Rectal smooth muscle tissue (tissue), 1 donor: ENCODE measurements around the gene ZNF443.
"Not testable (repeated sequence)": the region's sequence is repeated elsewhere in the genome, so short reads cannot be mapped to it uniquely, and the experiment has no call there.

Source experiments
- H3K27ac ChIP-seq: one replicate; pipeline ENCODE4 v1.7.0; 2013; ENCODE audit warnings: low read depth, low read length, inconsistent platforms
- H3K27me3 ChIP-seq: one replicate; pipeline ENCODE4 v1.7.0; 2013; ENCODE audit warnings: low read length; ENCODE audit not compliant: control insufficient read depth, insufficient read depth
- H3K36me3 ChIP-seq: one replicate; pipeline ENCODE4 v1.7.0; 2013; ENCODE audit warnings: low read length; ENCODE audit not compliant: control insufficient read depth, insufficient read depth
- H3K4me1 ChIP-seq: one replicate; pipeline ENCODE4 v1.7.0; 2013; ENCODE audit warnings: low read length; ENCODE audit not compliant: control insufficient read depth, insufficient read depth
- H3K4me3 ChIP-seq: one replicate; pipeline ENCODE4 v1.7.0; 2013; ENCODE audit warnings: low read length
- H3K9ac ChIP-seq: one replicate; pipeline ENCODE4 v1.7.0; 2013; ENCODE audit warnings: low read length

ZNF443 gene

DNA sequence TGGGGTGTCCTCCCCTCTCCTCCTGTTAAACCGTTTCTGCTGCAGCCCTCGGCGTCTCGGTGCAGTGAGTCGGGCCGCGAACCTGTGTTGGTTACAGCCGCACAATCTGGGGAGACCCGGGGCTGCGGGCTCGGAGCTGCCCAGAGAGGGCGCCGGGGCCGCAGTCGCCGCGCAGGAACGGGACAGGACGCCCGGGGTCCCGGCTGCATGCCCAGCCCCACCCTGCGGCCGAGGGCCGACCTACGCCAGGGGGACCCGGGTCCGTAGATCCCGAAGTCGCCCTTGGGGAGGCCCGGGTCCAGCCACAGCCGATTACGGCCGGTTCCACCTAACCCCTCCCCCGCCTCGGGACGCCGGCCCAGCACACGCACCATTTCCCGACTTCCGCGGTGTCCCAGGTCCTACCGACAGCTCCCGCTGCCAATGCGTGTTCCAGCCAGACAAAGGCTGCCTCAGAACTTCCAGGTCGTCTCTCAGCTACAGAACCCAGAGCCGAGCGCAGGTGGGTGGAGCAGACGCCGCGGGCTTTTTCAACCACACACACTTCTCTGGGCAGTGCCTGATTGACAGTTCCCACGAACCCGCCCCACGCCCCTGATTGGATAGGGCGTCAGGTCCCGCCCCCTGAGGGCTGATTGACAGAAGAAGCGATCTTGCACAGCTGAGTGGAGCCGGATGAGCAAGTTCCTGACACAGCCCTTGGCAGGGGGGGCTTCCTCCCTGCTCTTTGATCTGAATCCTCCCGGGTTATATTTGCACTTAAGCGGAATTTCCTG is at the start of gene ZNF443:
TSS of gene ZNF443 (minus strand) at position 481 of the 776 bp plus-strand sequence. CDS start at position 374, 107 bp downstream.
- Histone ChIP-seq H3K9ac (peak within 1 kb of the TSS; percentile 40), H3K36me3 (no peaks in the 10 kb centered on the region), H3K27ac (peak within 1 kb of the TSS; percentile 67), H3K4me1 (no peaks in the 10 kb centered on the region), H3K27me3 (no peaks in the 10 kb centered on the region), H3K4me3 (peak within 1 kb of the TSS; percentile 72)

DNA sequence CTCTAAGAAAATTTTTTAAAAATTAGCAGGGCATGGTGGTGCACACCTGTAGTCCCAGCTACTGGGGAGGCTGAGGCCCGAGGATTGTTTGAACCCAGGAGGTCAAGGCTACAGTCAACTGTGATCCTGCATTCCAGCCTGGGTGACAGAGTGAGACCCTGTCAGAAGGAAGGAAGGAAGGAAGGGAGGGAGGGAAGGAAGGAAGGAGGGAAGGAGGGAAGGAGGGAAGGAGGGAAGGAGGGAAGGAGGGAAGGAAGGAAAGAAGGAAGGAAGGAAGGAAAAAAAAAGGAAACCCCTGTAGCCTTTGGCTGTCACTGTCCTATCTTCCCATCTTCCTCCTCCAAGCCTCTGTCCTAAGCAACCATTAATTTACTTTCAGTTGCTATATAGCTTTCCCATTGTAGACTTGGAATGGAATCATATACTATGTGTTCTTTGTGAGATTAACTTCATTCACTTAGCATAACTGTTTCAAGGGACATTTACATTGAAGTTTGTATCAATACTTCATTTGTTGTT is 45.5 kb upstream of the ZNF443 start:
- H3K9ac ChIP-seq, H3K4me3 ChIP-seq, H3K4me1 ChIP-seq, H3K36me3 ChIP-seq, H3K27me3 ChIP-seq, H3K27ac ChIP-seq: not testable (repeated sequence)

DNA sequence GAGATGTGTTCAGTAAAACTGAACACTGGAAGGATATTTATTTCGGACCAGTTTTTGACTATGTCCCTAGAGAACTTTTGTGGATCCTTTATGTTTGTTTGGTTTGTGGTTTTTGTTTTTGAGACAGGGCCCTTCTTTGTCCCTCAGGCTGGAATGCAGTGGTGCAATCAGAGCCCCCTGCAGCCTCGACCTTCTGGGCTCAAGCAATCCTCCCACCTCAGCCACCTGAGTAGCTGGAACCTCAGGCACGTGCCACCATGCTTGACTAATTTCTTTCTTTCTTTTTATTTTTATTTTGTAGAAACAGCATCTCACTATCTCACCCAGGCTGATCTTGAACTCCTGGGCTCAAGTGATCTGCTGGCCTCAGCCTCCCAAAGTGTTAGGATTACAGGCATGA is 44.8 kb upstream of the ZNF443 start:
- no peaks in the 10 kb centered on the region for H3K36me3 ChIP-seq
- H3K27me3 ChIP-seq = no peaks in the 10 kb centered on the region
- H3K4me1 ChIP-seq = no peaks in the 10 kb centered on the region
- H3K27ac ChIP-seq = no peak overlapping the region
- no peak overlapping the region for H3K4me3 ChIP-seq
- no peak overlapping the region for H3K9ac ChIP-seq

GRCh38 chr19:12485052-12485416 is 44.2 kb upstream of the ZNF443 start:
- no peaks in the 10 kb centered on the region for H3K4me1 ChIP-seq
- H3K36me3 ChIP-seq = no peaks in the 10 kb centered on the region
- peak overlapping the region; percentile 64 for H3K27ac ChIP-seq
- peak overlapping the region; percentile 6 for H3K9ac ChIP-seq
- no peaks in the 10 kb centered on the region for H3K27me3 ChIP-seq
- peak overlapping the region; percentile 92 for H3K4me3 ChIP-seq

- no peaks in the 10 kb centered on the region for H3K27me3 ChIP-seq
- peak within 1 kb of the TSS; percentile 64 for H3K27ac ChIP-seq
- no peaks in the 10 kb centered on the region for H3K4me1 ChIP-seq
- no peaks in the 10 kb centered on the region for H3K36me3 ChIP-seq
- H3K4me3 ChIP-seq = peak within 1 kb of the TSS; percentile 92
- H3K9ac ChIP-seq = peak within 1 kb of the TSS; percentile 85
These were observed 43.7 kb upstream of the ZNF443 start, which contains the start of gene ZNF709 for GRCh38 chr19:12484371-12485051. TSS of gene ZNF709 (minus strand) at chr19:12484816. CDS start at chr19:12484657, 159 bp downstream.

GRCh38 chr19:12484011-12484370 is 43.2 kb upstream of the ZNF443 start:
- H3K27me3 ChIP-seq = no peaks in the 10 kb centered on the region
- peak overlapping the region; percentile 64 for H3K27ac ChIP-seq
- peak overlapping the region; percentile 3 for H3K9ac ChIP-seq
- H3K36me3 ChIP-seq = no peaks in the 10 kb centered on the region
- no peaks in the 10 kb centered on the region for H3K4me1 ChIP-seq
- H3K4me3 ChIP-seq = peak overlapping the region; percentile 92

DNA sequence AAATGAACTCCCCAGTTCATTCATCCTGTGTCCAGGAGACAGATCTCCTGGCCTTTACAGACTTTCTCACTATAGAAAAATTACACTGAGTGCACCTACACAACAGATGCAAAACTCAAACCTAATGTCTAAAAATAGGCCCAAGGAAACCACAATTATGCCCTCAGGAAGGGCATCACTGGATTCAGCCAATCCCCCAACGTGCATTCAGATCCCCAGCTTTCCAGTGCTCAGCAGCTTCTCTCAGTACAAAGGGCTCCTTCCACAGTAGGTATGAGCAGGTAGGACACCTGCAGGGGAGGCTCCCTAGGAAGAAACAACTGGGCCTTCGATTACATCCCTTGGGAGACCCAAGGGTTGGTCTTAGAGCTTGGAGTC is 41.7 kb upstream of the ZNF443 start:
- Histone ChIP-seq H3K27ac (no peak overlapping the region), H3K27me3 (no peaks in the 10 kb centered on the region), H3K4me3 (no peak overlapping the region), H3K36me3 (no peaks in the 10 kb centered on the region), H3K4me1 (no peaks in the 10 kb centered on the region), H3K9ac (no peak overlapping the region)

DNA sequence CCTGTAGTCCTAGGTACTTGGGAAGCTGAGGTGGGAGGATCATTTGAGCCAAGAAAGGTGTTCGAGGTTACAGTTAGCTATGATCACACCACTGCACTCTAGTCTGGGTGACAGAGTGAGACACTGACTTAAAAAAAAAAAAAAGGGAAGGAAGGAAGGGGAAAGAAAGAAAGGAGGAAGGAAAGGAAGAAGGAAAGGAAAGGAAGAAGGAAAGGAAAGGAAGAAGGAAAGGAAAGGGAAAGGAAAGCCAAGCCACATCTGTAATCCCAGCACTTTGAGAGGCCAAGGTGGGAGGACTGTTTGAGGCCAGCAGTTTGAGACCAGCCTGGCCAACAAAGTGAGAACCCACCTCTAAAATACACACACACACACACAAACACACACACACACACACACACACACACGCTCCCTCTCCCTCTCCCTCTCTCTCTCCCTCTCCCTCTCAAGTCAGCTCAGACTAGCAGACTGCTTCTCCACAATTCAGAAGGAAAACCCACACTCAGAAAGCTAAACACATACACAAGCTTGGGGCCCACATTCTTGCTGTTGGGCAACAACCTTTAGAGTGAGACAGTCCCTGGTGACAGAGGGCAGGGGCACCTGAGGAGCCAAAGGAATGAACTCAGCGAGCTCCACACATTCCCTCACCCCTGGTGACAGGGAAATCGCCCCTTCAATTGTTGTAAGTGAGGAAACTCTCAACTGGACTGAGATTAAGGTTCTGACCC is 41.1 kb upstream of the ZNF443 start:
- Histone ChIP-seq H3K9ac (no peak overlapping the region), H3K27me3 (no peaks in the 10 kb centered on the region), H3K36me3 (no peaks in the 10 kb centered on the region), H3K27ac (no peak overlapping the region), H3K4me3 (no peak overlapping the region), H3K4me1 (no peaks in the 10 kb centered on the region)

GRCh38 chr19:12478234-12478941 is 37.6 kb upstream of the ZNF443 start:
- H3K4me3 ChIP-seq = no peak overlapping the region
- no peak overlapping the region for H3K27ac ChIP-seq
- no peaks in the 10 kb centered on the region for H3K27me3 ChIP-seq
- H3K4me1 ChIP-seq = no peaks in the 10 kb centered on the region
- no peaks in the 10 kb centered on the region for H3K36me3 ChIP-seq
- no peak overlapping the region for H3K9ac ChIP-seq

DNA sequence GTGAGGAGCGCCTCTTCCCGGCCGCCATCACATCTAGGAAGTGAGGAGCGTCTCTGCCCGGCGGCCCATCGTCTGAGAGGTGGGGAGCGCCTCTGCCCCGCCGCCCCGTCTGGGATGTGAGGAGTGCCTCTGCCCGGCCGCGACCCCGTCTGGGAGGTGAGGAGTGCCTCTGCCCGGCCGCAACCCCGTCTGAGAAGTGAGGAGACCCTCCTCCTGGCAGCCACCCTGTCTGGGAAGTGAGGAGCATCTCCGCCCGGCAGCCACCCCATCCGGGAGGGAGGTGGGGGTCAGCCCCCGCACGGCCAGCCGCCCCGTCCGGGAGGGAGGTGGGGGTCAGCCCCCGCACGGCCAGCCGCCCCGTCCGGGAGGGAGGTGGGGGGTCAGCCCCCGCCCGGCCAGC is 26.8 kb upstream of the ZNF443 start:
- not testable (repeated sequence) for H3K4me3 ChIP-seq, H3K9ac ChIP-seq, H3K27me3 ChIP-seq, H3K27ac ChIP-seq, H3K4me1 ChIP-seq
- H3K36me3 ChIP-seq = peaks cover 10% of the 10 kb centered on the region

- Histone ChIP-seq H3K27ac (no peak overlapping the region), H3K4me3 (no peak overlapping the region), H3K9ac (no peak overlapping the region), H3K36me3 (peaks cover 10% of the 10 kb centered on the region), H3K4me1 (no peaks in the 10 kb centered on the region), H3K27me3 (no peaks in the 10 kb centered on the region)
These were observed 24.4 kb upstream of the ZNF443 start for GRCh38 chr19:12465211-12465610.

- Histone ChIP-seq H3K27ac (no peak overlapping the region), H3K36me3 (peaks cover 10% of the 10 kb centered on the region), H3K4me3 (no peak overlapping the region)
These were observed 23.9 kb upstream of the ZNF443 start for GRCh38 chr19:12464769-12465168.

More at GRCh38 chr19:12464769-12465168, 23.9 kb upstream of the ZNF443 start:
- H3K9ac ChIP-seq = no peak overlapping the region
- H3K27me3 ChIP-seq = no peaks in the 10 kb centered on the region
- H3K4me1 ChIP-seq = no peaks in the 10 kb centered on the region
